Large intestine (tissue), 3 donors: Measurements from ENCODE around the gene HMGN3. TPM values are rescaled to one million over a fixed set of nuclear protein-coding genes. Genes with fewer than 3 reads are reported as not detected.

ENCODE experiments used
- DNase-seq, 2 donors: peaks; one replicate each; pipeline versions ENCODE4 v3.0.0 to v3.0.0-alpha.2; 2013
- H3K27ac ChIP-seq: one replicate; pipeline ENCODE4 v1.5.1; 2013; ENCODE audit warnings: low read length
- H3K27me3 ChIP-seq: 2 replicates; pipeline ENCODE4 v1.6.1; 2013; ENCODE audit warnings: low read length; ENCODE audit not compliant: control insufficient read depth, insufficient read depth
- H3K36me3 ChIP-seq: 2 replicates; pipeline ENCODE4 v1.6.1; 2013; ENCODE audit warnings: low read length; ENCODE audit not compliant: control insufficient read depth, insufficient read depth
- H3K4me1 ChIP-seq: one replicate; pipeline ENCODE4 v1.6.1; 2013; ENCODE audit warnings: low read length; ENCODE audit not compliant: control insufficient read depth, insufficient read depth
- H3K4me3 ChIP-seq: one replicate; pipeline ENCODE4 v1.5.1; 2013; ENCODE audit warnings: low read length
- H3K9me3 ChIP-seq: one replicate; pipeline ENCODE4 v1.6.1; 2013; ENCODE audit warnings: mild to moderate bottlenecking, low read depth, low read length, moderate library complexity; ENCODE audit not compliant: control insufficient read depth
- WGBS: methylation state at CpG from one replicate; pipeline ENCODE4 v1.1.5; 2013; ENCODE audit warnings: low lambda C conversion rate; ENCODE audit not compliant: insufficient coverage; 5-methylcytosine and 5-hydroxymethylcytosine counted together
- polyA plus RNA-seq: library from polyadenylated mRNA; unstranded; fragments of 120-200 nt; gene quantifications from one replicate; pipeline ENCODE4 v1.2.1, GENCODE V29; 2013

HMGN3 gene
- polyA plus RNA-seq, 1 donor, result 181 TPM

DNA sequence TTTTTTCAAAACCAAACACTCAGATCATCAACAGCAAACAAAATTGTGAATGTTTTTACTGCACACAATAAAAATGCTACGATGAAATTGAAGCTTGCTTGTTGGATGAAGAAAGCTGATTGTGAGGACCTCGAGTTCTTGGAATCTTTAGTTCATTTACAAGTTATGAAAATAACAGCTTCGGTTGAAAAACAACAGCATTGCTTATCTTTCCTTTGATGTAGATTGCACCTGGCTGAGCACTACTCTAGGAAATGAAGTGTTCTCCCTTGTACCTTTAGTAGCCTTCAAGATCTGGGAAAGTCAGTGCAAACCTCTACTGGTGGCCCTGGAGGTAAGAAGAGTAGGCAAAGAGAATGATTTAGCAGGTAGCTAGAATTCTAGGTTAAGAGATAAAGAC lies 2.2 kb upstream of the HMGN3 start:
- no peak overlapping the region for H3K4me3 ChIP-seq
- WGBS, result 45% methylated on average over 2 of the region's 3 CpGs
- DNase-seq, result no peak
- no peaks in the 10 kb centered on the region for H3K27me3 ChIP-seq
- no peaks in the 10 kb centered on the region for H3K4me1 ChIP-seq
- H3K36me3 ChIP-seq, result no peaks in the 10 kb centered on the region
- no peak overlapping the region for H3K27ac ChIP-seq
- peaks cover 4% of the 10 kb centered on the region for H3K9me3 ChIP-seq

DNA sequence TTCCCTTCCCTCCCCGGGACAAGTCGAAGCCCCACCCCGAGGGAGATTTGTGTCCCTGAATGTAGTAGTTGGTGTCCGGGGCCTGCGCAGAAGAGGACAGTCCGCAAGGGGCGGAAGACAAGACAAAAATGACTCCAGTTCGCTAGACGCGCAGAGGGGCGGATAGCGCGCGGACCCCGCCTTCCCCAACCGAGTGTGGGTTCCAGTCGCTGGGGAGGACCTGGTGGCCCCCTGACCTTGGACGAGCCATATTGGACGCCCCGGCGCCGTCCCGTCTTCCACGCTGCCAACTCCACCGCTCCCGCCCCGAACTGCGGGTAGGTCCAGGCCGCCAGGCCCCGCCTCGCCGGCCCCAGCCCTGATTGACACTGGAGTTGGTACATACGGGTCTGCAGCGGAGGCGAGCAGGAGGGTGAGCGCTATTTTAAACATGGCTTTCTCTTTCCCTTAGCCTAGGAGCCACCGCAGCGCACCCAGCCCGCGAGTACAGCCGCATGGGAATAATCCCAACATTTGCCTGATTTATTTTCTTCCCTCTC lies 802 bp downstream of the HMGN3 start:
- H3K27me3 ChIP-seq, result no peaks in the 10 kb centered on the region
- H3K4me3 ChIP-seq, result peak overlapping the region; percentile 74
- peak overlapping the region; percentile 86 for H3K27ac ChIP-seq
- H3K4me1 ChIP-seq, result no peaks in the 10 kb centered on the region
- peaks cover 4% of the 10 kb centered on the region for H3K9me3 ChIP-seq
- DNase-seq, result peak; percentile 76 to 91
- no peaks in the 10 kb centered on the region for H3K36me3 ChIP-seq
- 0% methylated on average over 5 of the region's 41 CpGs for WGBS

DNA sequence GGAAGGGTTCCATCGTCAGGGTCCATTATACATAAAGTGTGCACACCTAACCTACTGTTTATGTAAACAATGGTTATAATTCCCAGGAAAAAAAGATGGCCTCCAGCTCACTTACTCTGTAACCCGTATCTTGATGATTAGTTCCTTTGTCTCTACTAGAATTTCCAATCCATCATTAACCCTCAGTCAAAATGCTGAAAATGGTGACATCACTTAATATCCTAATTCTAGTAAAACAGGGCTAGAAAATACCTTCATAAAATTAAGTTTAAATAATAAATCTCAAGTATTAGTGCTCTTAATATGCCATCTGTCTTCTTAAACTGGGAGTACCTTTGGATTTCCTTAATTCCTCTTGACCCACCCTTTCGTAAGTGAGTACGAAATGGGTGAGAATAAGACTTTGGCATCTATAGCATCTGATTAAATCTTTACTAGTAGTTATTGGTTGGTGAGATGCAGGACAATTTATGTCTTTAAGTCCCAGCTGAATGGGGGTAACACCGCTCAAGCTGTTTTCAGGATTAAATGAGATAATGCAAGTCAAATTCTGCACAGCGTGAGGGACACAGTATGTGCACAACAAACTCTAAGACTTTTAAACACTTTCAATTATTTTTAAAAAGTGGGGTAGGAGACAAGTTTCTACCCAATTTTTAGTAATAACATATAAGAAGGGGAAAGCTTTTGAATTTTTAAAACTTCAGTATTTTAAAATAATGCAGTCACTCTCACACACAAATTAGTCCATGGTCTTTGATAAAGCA lies 1.6 kb downstream of the HMGN3 start:
- Histone ChIP-seq H3K36me3 (no peaks in the 10 kb centered on the region), H3K27me3 (no peaks in the 10 kb centered on the region), H3K9me3 (peaks cover 4% of the 10 kb centered on the region), H3K4me3 (peak overlapping the region; percentile 74), H3K27ac (peak overlapping the region; percentile 86), H3K4me1 (no peaks in the 10 kb centered on the region)
- DNase-seq, result no peak
- WGBS, result no CpG with 5 or more reads among the region's 6 CpGs

DNA sequence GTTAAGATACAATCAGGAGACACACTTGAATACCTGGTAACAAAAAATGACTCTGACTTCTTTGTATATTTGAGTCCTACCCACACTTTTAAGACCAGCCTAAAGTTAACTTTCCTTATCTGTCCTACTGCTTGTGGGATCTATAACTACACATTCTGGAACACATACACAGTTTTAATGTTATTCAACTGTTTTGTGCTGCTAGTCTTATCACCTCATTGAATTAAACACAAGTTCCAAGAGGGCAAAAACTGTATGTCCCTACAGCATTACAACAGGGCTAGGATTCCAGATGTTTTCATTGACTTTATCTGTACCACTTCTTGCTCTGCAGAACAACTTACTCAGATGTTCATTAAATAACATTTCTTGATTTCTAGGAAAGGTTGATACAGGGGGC lies 2.8 kb downstream of the HMGN3 start:
- no peaks in the 10 kb centered on the region for H3K27me3 ChIP-seq
- H3K4me3 ChIP-seq, result no peak overlapping the region
- H3K27ac ChIP-seq, result no peak overlapping the region
- peaks cover 4% of the 10 kb centered on the region for H3K9me3 ChIP-seq
- no peak for DNase-seq
- no peaks in the 10 kb centered on the region for H3K36me3 ChIP-seq
- H3K4me1 ChIP-seq, result no peaks in the 10 kb centered on the region

DNA sequence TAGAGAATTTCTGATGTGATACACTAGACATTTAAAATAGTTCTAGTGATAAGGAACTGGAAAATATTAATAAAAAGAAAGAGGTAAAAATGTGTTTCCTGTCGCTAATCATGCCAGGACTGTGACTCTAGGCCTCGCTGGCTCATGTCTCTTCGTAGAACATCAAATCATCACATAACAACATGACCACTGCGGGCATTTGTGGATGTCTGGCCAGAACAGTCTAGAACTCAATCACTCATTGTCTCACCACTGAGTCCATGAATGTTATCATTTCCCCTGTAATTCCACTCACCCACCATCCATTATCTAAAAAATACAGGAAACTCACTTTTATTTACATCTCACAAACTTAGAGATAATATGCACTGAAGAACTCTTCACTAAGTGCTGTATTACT lies 3.4 kb downstream of the HMGN3 start:
- Histone ChIP-seq H3K4me1 (no peaks in the 10 kb centered on the region), H3K27me3 (no peaks in the 10 kb centered on the region), H3K4me3 (no peak overlapping the region), H3K36me3 (no peaks in the 10 kb centered on the region), H3K9me3 (peaks cover 4% of the 10 kb centered on the region), H3K27ac (no peak overlapping the region)
- DNase-seq, result no peak
- 100% methylated on average over 2 of the region's 4 CpGs for WGBS

DNA sequence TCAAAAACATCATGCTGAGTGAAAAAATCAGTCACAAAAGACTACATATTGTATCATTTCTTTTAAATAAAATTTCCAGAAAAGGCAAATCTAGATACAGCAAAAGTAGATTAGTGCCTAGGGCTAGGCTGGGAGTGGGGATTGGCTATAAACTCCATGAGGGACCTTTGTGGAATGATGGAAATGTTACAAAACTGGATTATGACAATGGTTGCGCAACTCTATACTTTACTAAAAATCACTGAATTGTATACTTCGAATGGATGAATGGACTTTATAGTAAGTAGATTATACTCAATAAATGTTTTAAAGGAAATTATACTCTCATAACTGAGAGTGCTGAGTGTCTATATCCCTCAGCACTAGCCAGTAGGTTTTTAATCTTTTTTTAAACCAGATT lies 4.3 kb downstream of the HMGN3 start:
- Histone ChIP-seq H3K27me3 (no peaks in the 10 kb centered on the region), H3K4me1 (no peaks in the 10 kb centered on the region), H3K4me3 (no peak overlapping the region), H3K27ac (no peak overlapping the region), H3K9me3 (peaks cover 4% of the 10 kb centered on the region), H3K36me3 (no peaks in the 10 kb centered on the region)
- WGBS, result 80% methylated on average over 1 of the region's 2 CpGs
- DNase-seq, result no peak

DNA sequence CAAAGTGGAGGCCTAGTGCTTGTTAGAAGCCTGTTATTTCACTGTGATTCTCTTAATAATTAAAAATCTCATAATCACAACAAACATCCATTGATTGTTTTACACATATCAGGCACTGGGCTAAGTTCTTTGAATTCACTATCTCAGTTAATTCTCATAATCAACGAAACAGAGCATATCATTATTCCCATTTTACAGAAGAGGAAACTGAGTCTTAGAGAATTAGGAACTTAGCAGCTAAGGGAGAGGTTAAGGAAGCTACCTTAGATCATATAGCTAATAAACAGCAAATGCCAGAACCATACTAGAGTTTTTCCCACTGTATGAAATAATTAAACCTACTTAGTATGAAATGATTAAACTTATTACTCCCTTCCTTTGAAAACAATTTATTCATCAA lies 7.0 kb downstream of the HMGN3 start:
- no peaks in the 10 kb centered on the region for H3K27me3 ChIP-seq
- H3K27ac ChIP-seq, result no peak overlapping the region
- 100% methylated on average over 1 of the region's 1 CpG for WGBS
- H3K4me3 ChIP-seq, result no peak overlapping the region
- H3K9me3 ChIP-seq, result no peaks in the 10 kb centered on the region
- no peaks in the 10 kb centered on the region for H3K36me3 ChIP-seq
- DNase-seq, result no peak
- peaks cover 9% of the 10 kb centered on the region for H3K4me1 ChIP-seq

DNA sequence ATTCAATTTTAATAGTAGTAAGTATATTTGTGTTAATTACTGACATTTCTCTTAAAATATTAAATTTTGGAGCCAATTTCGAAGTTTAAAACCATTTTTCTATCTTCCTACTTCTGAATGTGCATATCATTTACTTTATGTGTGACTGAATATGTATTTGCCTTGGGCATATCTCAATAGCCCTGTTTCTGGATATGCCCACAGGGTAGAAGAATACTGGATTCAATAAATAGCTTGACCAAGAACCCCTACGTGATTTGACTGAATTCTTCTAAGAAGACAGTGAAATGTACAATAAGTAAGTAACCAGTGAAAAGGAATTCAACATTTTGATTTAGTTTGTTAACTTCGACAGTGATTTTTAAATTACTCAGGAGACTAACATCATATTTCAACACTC lies 7.8 kb downstream of the HMGN3 start:
- Histone ChIP-seq H3K36me3 (no peaks in the 10 kb centered on the region), H3K27me3 (no peaks in the 10 kb centered on the region), H3K4me1 (peaks cover 9% of the 10 kb centered on the region), H3K27ac (no peak overlapping the region), H3K4me3 (no peak overlapping the region), H3K9me3 (no peaks in the 10 kb centered on the region)
- DNase-seq, result no peak
- WGBS, result 100% methylated on average over 2 of the region's 3 CpGs

DNA sequence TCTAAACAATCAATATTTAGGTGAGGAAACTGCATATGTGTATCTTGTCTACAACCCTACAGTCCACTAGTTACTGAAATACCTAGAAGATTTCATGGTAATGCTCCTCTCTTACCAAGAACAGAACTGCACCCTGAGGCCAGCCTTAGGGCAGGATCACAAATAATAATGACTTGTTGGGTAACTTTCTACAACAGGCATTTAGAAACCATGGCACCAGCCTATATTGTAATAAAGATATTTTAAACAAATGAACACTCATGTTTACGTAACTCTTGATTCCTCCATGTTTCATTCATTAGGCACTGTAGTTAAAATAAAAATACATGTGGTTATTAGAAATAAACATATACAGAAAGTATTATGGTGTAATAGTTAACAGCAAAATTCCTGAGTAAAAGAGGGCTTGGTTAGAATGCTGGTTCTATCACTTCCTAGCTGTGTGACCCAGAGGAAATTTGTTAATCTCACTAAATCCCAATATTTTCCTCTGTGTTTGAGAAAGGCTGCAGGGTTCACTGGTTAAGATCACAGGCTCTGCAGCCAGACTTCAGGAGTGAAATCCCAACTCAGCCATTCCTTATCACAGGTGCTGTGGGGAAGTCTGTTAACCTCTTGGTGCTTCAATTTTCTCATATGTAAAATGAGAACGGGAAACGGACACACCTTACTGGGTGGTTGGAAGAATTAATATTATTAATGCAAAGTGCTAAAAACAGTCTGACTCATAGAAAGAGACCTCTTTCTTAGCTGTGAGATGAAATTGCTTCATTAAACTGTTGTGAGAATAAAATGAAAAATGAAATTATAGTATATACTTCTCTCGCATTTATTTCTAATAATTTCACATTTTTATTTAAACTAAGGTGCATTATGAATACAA lies 8.5 kb downstream of the HMGN3 start:
- Histone ChIP-seq H3K36me3 (no peaks in the 10 kb centered on the region), H3K27me3 (no peaks in the 10 kb centered on the region), H3K4me1 (peaks cover 9% of the 10 kb centered on the region), H3K9me3 (no peaks in the 10 kb centered on the region), H3K4me3 (no peak overlapping the region), H3K27ac (peak overlapping the region; percentile 1)
- WGBS, result 74% methylated on average over 3 of the region's 4 CpGs
- DNase-seq, result peak in 1 of 2 donors; percentile 26

DNA sequence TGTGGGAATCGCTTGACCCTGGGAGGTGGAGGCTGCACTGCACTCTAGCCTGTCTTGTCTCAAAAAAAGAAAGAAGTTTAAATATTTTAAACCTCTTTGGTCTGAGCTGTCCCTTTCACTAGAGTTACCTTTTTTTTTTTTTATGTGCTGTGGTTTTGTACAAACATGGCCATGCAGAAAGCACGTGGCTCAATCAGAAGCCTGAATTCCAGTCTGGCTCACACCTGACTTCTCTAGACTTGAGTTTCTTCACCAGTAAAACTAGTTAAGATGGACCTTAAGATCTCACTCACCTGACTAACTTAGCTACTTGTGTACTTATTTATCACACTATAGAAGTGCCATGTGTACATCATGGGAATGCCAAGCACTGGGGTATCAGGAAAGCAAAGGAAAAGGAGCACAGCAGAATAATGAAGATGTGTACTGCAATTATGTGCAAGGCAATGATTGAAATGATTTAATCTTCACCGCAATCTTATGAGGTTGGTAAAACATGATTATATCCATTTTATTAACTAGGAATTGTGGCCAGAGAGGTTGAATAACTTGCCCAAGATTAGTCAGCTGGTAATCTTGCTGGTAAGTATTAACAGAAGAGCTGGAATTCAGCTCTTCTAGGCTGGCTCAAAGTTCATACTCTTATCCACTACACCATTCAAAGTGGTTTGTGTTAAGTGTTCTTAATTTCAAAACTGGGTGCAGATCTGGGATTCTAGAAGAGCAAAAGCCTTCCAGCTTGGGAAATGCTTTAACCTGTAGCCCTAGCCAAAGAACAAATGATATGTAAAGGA lies 10.7 kb downstream of the HMGN3 start:
- Histone ChIP-seq H3K27ac (peak overlapping the region; percentile 52), H3K9me3 (no peaks in the 10 kb centered on the region), H3K4me3 (no peak overlapping the region), H3K4me1 (peaks cover 9% of the 10 kb centered on the region), H3K36me3 (no peaks in the 10 kb centered on the region), H3K27me3 (no peaks in the 10 kb centered on the region)
- peak; percentile 29 to 59 for DNase-seq
- WGBS, result 100% methylated on average over 1 of the region's 3 CpGs
